AG09319 (cell line): Measurements from ENCODE around the gene FILIP1.
A peak's percentile ranks its signal among the peaks of the same experiment; 100 is the strongest.

ENCODE experiments used
- DNase-seq: peaks from one replicate; pipeline ENCODE4 v3.0.0-alpha.2; 2010; ENCODE audit warnings: low read depth; ENCODE audit errors: extremely low read depth
- TF ChIP-seq, protein P1 (sequence below): IDR thresholded peaks from 2 replicates; pipeline ENCODE4 v1.5.1; 2011; ENCODE audit warnings: low read depth, mild to moderate bottlenecking, inconsistent platforms, low read length, moderate library complexity

Gene FILIP1

DNA sequence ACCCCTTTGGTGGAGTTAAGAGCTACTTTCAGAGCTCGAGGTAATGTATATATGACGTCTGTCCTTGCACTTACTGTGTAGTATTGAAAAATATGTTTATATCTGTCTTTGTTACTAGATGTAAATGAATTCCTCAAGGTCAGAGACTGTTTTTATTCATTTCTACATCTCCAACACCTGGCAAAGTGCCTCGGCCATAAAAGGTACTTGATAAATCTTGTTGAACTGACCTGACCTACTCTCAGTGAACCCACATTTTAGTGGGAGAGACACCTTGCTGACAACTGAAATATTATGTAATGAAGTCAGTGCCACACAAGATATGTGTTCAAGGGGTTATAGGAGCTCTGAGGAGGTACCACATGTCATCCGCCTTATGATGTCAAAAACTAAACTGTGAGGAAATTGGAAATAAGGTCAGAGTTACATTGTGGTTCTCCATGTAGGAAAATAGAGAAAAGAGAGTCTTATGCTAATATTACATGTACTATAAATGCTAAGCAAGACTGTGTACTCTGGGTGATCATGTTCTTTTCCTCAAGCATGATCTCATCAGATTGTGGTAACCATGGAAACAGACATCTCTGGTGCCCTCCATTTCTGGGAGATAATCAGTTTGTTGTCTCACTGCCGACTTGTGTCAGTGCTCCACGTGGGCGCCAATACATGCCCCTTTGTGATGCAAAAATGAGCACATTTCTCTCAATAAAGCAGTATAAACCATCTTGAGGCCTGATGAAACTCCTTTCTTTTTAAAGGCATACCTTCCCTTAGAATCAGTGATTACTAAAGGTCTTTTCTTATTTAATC, 203.3 kb downstream of the FILIP1 start:
- TF ChIP-seq, protein P1, sequence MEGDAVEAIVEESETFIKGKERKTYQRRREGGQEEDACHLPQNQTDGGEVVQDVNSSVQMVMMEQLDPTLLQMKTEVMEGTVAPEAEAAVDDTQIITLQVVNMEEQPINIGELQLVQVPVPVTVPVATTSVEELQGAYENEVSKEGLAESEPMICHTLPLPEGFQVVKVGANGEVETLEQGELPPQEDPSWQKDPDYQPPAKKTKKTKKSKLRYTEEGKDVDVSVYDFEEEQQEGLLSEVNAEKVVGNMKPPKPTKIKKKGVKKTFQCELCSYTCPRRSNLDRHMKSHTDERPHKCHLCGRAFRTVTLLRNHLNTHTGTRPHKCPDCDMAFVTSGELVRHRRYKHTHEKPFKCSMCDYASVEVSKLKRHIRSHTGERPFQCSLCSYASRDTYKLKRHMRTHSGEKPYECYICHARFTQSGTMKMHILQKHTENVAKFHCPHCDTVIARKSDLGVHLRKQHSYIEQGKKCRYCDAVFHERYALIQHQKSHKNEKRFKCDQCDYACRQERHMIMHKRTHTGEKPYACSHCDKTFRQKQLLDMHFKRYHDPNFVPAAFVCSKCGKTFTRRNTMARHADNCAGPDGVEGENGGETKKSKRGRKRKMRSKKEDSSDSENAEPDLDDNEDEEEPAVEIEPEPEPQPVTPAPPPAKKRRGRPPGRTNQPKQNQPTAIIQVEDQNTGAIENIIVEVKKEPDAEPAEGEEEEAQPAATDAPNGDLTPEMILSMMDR, result no peak
- DNase-seq, result no peak

DNA sequence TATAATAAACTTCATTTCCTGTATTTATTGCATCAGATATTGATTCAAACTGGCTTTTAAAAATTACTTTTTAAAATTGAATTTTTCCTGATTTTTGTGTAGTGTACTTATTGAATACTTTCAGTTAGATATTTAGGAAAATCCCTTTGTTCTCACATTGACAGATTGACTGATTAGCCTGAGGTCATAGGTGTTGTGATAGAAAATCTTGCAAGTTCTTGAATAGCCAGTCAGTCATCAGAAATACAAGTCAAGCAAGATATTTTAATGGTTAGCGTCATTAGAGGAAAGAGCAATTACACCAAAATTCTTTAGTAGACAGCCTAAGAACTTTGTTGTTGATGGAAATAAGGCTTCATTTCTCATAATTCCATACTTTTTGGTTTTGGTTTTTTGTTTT, 205.6 kb downstream of the FILIP1 start:
- DNase-seq, result no peak
- TF ChIP-seq, protein P1, result no peak

DNA sequence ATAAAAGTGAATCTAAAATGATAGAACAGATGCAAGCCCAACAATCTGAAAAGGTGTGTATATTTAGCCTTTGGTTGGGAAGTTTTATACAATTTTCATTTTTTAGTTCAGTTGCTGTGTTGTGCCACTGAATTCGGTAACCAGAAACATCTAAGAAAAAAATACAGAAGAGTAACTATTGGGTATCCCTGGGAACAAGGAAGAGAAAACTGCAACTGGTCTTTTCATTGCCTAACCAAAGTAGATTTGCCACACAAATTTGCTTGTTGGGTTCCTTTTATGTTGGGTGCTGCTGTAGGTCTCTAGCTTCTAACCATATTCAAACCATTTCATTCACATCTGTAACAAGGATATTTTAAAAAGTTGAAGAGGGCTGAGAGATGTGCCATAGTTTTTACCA, 206.2 kb downstream of the FILIP1 start:
- no peak for DNase-seq
- TF ChIP-seq, protein P1, result no peak

DNA sequence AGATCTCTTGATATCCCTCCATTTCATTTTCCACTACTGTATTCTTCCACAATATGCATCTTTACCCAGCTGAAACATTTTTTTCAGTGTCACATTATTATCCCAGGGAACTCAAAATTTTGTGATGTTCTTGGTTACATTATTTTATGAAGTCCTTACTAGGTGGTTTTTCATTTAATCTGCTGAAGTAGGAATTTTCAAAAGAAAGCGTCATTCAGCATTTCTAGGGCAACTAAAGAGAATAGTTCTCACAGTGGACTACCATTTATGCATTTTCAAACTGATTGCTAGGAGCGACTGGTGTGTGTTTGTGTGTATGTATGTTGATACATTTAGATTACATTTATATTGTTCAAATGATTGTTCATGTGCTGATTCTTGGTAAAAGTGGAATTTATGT, 206.6 kb downstream of the FILIP1 start:
- TF ChIP-seq, protein P1, result no peak
- no peak for DNase-seq

DNA sequence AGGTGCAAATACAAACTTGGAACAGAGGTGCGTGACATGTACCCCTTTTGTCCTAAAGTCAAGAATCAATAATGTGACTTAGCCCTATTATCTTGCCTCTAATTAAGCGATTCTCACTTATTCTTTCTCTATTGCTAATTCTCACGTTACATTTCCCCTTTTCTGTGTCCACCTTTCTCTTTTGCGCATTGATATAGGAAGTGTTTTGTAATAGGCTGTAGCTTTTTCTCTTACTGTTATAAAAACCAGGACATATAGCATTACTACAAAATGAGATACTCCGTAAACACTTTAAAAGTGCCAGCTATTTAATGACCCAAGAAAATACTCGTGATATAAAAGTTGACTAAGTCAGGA, 208.3 kb downstream of the FILIP1 start:
- TF ChIP-seq, protein P1, result no peak
- no peak for DNase-seq

DNA sequence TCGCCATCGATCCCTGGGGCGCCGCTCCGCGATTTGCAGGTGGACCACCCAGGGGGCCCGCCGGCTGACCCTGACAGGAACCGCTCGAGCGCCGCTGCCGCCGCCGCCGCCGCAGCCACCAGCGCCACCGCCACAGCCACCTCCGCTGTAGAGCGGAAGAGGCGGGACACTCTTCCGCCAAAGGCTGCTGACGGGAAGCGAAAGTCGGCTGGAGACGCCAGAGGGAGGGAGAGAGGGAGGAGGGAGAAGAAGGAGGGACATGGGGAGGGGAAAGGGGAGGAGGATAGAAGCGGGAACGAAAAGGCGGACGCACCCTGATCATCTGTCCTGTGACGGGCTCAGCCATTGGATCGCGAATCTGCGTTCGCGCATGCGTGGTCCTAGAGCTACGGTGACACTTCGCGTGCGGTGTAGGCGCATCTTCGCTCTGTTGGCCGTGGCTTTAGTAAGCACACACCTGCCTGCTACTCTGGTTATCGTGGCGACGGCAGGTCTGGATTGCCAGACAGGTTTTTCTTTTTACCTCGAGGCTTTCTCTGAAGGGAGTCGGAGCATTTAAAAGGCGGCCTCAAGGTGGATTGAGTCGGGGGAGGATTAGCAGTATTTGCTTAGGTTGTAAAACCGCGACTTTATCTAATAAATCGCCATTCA, 208.8 kb downstream of the FILIP1 start, which contains the start of gene TMEM30A:
Gene TMEM30A, minus strand, starts transcription at position 161 of the 651 bp plus-strand sequence. Its CDS starts 154 bp downstream, at position 7.
- DNase-seq, result peak; percentile 99
- TF ChIP-seq, protein P1, result no peak

DNA sequence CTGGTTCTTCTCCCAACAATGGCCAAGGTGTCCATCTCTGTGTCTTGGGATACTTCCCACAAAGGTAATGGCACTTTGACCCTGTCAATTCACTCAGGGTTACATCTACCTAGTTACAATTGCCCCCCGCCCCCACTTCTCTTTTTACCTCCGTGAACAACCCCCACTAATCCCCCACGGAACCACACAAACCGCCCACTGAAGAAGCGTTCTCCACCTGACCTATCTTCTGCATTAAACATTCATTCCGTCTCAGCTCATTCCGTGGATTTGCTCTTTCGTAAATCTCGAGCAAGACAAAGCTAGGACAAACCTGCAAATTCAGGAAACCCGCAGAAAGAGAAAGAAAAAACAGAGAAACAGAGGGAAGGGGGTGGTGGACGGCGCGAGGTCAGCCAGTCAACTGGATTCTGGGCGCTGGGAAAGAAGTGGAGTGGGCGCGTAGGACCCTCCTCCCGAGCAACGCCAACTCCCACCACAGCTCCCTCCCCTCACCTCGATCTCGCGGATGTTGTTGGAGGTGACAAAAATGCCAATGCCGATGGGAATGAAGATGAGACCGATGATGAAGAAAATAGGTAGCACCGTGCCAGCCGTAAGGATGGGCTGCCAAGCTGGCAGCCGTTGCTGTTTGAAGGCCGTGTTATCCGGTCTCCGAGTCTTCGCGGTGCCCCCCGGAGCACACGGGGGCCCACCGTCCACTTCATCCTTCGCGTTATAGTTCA, 209.5 kb downstream of the FILIP1 start:
- TF ChIP-seq, protein P1, result no peak
- DNase-seq, result no peak
